Spleen (tissue), 7 donors: ENCODE measurements around the gene SLC25A47.

Experiments
- POLR2A ChIP-seq, 3 donors: fragments of 450-650 bp; IDR thresholded peaks; one replicate each; pipeline ENCODE4 v1.5.1; 2017; ENCODE audit warnings: antibody characterized with exemption in 3 of 3, mild to moderate bottlenecking in 1 of 3
- POLR2AphosphoS5 ChIP-seq, 3 donors: sonication (generic); formaldehyde crosslinking; IDR thresholded peaks; one replicate each; pipeline ENCODE4 v1.5.1; 2017; ENCODE audit warnings: antibody characterized with exemption in 3 of 3
- TF ChIP-seq, protein P1 (sequence below), 11 experiments: fragments of 200-600 bp in 7 of 11; fragments of 450-650 bp in 4 of 11; sonication (generic) in 4 of 11; IDR thresholded peaks in 8 of 11; conservative IDR thresholded peaks in 3 of 11; 1 replicate in 7 of 11; 2 replicates in 4 of 11; pipeline versions ENCODE4 v1.4.0 to v1.8.0; 2016 to 2021; ENCODE audit warnings: antibody characterized with exemption in 11 of 11, inconsistent platforms in 4 of 11, mild to moderate bottlenecking in 1 of 11
- donor health status: DM: no; HTN: no; CAD: no; lungs with moderate emphysema.
- donor health status: DM: no; HTN: no; CAD: no.
- donor health status: DM: no; HTN: no; CAD: no.

DNA sequence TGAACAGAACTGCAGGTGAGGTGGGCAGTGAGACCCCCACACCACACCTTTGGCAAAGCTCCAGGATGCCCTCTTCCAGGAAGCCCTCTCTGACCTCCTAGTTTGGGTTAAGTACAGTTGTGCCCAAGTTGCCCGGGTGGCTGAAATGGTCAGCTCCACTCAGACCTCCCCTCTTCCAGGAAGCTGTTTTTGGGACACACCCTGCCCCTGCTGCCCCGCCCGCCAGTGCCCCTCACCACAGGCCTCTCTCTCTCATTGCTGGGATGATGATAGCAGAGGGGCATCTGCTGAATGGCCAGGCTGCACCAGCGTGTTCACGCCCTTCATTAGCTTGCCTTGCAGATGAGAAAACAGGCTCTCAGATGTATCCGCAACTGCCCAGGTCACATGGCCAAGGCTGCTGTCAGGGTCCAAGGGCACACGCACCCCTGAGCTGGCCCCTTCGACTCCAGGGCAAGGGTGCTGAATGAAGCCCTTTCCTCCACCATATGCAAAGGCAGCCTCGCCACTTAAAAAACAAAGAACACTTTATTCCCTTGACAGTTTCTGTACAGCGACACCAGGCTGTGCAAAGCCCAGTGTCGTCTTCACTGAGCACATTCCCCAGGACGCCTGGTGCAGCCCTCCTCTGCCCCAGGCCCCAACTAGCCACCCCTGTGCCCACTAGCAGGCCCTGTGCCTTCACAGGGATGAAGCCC, 32.4 kb upstream of the SLC25A47 start:
- TF ChIP-seq, protein P1, sequence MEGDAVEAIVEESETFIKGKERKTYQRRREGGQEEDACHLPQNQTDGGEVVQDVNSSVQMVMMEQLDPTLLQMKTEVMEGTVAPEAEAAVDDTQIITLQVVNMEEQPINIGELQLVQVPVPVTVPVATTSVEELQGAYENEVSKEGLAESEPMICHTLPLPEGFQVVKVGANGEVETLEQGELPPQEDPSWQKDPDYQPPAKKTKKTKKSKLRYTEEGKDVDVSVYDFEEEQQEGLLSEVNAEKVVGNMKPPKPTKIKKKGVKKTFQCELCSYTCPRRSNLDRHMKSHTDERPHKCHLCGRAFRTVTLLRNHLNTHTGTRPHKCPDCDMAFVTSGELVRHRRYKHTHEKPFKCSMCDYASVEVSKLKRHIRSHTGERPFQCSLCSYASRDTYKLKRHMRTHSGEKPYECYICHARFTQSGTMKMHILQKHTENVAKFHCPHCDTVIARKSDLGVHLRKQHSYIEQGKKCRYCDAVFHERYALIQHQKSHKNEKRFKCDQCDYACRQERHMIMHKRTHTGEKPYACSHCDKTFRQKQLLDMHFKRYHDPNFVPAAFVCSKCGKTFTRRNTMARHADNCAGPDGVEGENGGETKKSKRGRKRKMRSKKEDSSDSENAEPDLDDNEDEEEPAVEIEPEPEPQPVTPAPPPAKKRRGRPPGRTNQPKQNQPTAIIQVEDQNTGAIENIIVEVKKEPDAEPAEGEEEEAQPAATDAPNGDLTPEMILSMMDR (IDR thresholded peaks at IDR 0.05 in 8 of 11, conservative IDR thresholded peaks at IDR 0.05 in 3 of 11): no peak
- TF ChIP-seq POLR2AphosphoS5 (IDR thresholded peaks at IDR 0.05) (no peak), POLR2A (IDR thresholded peaks at IDR 0.05) (no peak)
